GM12865 (cell line): ENCODE data around the gene ARHGEF18.
"Not testable (repeated sequence)": the region's sequence is repeated elsewhere in the genome, so short reads cannot be mapped to it uniquely, and the experiment has no call there.

Experiments used
- DNase-seq: peaks from one replicate; pipeline ENCODE4 v3.0.0; 2010; ENCODE audit warnings: low read depth
- H3K4me3 ChIP-seq: 2 replicates; pipeline ENCODE4 v1.5.1; 2011; ENCODE audit warnings: mild to moderate bottlenecking, low read depth, low read length, control low read depth
- CTCF ChIP-seq: IDR thresholded peaks from 2 replicates; pipeline ENCODE4 v1.5.1; 2011; ENCODE audit warnings: low read length, control low read depth, low read depth, inconsistent platforms; ENCODE audit not compliant: insufficient read depth; ENCODE audit errors: missing control alignments

ARHGEF18 gene

GRCh38 chr19:7333198-7334118 lies 15.3 kb upstream of the ARHGEF18 start:
- H3K4me3 ChIP-seq = no peak overlapping the region
- TF ChIP-seq CTCF = no peak
- peak; percentile 81 for DNase-seq

DNA sequence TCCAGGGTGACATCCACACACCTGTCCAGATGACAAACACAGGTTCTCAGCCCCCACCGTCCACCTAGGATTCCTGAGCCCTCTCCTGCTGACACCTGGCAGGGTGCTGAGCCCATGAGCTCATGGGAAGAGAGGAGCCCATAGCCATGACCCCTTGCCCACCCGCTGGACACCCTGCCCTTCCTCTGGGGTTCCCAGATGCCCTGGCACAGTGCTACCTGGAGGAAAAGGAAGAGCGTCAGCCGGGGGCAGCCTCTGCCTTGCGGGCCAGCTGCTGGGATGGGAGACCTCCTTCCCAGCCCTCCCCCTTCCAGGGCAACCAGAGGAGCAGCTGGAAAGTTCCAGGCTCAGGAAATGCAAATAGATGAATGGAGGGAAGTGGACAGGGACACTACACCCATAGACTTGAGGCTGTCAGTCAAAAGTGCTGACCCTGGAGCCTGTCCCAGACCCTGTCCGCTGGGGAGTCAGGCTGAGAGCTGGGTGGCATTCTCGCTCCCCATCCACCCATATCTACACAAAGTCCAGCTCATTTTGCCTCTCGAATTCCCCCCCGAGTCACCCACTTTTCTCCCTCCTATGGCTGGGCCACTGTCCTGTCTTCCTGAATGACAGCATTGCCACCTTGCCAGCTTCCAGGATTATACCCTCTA lies 12.3 kb upstream of the ARHGEF18 start:
- no peak overlapping the region for H3K4me3 ChIP-seq
- TF ChIP-seq CTCF = no peak
- DNase-seq = no peak

GRCh38 chr19:7337380-7338194 lies 11.2 kb upstream of the ARHGEF18 start:
- H3K4me3 ChIP-seq = peak overlapping the region; percentile 15
- peak; percentile 98 for DNase-seq

GRCh38 chr19:7340959-7341837 lies 7.5 kb upstream of the ARHGEF18 start:
- DNase-seq = peak; percentile 93
- peak; percentile 84 for TF ChIP-seq CTCF
- H3K4me3 ChIP-seq = no peak overlapping the region

More at GRCh38 chr19:7337380-7338194, 11.2 kb upstream of the ARHGEF18 start:
- TF ChIP-seq CTCF = peak; percentile 36

DNA sequence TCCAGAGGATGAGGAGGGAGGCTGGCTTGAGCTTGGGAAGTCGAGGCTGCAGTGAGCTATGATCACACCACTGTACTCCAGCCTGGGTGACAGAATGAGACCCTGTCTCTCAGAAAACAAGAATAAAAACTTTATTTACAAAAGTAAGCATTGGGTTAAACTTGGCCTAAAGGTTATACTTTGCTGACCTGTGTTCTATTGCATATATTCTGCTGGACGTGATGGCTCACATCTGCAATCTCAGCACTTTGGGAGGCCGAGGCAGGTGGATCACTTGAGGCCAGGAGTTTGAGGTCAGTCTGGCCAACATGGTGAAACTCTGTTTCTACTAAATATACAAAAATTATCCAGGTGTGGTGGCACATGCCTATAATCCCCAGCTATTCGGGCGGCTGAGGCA lies 6.6 kb upstream of the ARHGEF18 start:
- DNase-seq = no peak
- H3K4me3 ChIP-seq = no peak overlapping the region
- no peak for TF ChIP-seq CTCF

DNA sequence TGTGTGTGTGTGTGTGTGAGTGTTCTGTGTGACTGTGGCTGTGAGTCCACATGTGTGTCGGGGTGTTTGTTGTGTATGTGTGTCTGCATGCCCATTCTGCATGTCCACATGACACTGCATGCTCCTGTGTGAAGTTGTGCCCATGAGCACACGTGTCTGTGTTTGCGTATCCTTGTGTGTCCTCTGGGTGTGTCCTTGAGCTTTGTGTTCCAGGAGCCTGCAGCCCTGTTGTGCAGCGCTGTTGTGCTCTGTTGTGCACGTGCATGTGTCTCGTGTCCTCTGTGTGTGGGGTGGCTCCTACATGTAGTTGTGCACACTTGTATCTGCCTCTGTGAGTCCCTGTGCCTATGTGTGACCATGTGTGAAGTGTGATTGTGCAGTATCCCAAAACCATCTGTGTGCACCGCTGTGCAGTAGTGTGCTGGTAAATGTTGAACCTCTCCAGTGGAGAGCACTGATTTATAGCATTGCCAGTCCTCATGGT lies 2.2 kb upstream of the ARHGEF18 start:
- no peak for TF ChIP-seq CTCF
- DNase-seq = peak; percentile 55
- peak overlapping the region; percentile 54 for H3K4me3 ChIP-seq

DNA sequence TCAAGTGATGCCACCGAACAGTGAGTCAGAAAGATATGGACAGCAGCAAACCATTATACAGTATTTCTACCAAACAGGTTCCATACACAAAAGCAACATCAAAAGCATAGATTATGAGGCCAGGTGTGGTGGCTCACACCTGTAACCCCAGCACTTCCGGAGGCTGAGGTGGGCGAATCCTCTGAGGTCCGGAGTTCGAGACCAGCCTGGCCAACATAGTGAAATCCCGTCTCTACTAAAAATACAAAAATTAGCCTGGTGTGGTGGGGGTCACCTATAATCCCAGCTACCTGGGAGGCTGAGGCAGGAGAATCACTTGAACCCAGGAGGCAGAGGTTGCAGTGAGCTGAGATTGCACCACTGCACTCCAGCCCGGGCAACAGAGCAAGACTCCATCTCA lies 1.7 kb upstream of the ARHGEF18 start:
- H3K4me3 ChIP-seq, DNase-seq: not testable (repeated sequence)
